Fibroblast of lung (primary cell): ENCODE measurements around the gene BRD3.

Experiments used
- EZH2 ChIP-seq: IDR thresholded peaks from 2 replicates; pipeline ENCODE4 v1.5.1; 2012; ENCODE audit warnings: low read length, control low read depth, mild to moderate bottlenecking; ENCODE audit errors: missing control alignments
- TF ChIP-seq, protein P1 (sequence below), 2 donors: IDR thresholded peaks in 1 of 2; conservative IDR thresholded peaks in 1 of 2; 1 replicate in 1 of 2; 2 replicates in 1 of 2; pipeline ENCODE4 v1.5.1; 2011 to 2012; ENCODE audit warnings: low read length in 2 of 2, control low read depth in 1 of 2, inconsistent platforms in 1 of 2, low read depth in 1 of 2, mild to moderate bottlenecking in 1 of 2

- TF ChIP-seq, protein P1, sequence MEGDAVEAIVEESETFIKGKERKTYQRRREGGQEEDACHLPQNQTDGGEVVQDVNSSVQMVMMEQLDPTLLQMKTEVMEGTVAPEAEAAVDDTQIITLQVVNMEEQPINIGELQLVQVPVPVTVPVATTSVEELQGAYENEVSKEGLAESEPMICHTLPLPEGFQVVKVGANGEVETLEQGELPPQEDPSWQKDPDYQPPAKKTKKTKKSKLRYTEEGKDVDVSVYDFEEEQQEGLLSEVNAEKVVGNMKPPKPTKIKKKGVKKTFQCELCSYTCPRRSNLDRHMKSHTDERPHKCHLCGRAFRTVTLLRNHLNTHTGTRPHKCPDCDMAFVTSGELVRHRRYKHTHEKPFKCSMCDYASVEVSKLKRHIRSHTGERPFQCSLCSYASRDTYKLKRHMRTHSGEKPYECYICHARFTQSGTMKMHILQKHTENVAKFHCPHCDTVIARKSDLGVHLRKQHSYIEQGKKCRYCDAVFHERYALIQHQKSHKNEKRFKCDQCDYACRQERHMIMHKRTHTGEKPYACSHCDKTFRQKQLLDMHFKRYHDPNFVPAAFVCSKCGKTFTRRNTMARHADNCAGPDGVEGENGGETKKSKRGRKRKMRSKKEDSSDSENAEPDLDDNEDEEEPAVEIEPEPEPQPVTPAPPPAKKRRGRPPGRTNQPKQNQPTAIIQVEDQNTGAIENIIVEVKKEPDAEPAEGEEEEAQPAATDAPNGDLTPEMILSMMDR (conservative IDR thresholded peaks at IDR 0.05 in 1 of 2, IDR thresholded peaks at IDR 0.05 in 1 of 2; ENCODE audit: low read depth in 1 of 2, low read length in 2 of 2), result no peak
- TF ChIP-seq EZH2, result no peak
Measured at GRCh38 chr9:134007150-134007549, 60.7 kb downstream of the BRD3 start.
